GM19467 (cell line): ENCODE measurements around the gene LRRC15.
A peak's percentile ranks its signal among the peaks of the same experiment; 100 is the strongest.

ENCODE experiments used
- ATAC-seq: cut with Tn5 transposase; IDR thresholded peaks from one replicate; pipeline ENCODE4 v1.9.1; 2021; ENCODE audit warnings: mild to moderate bottlenecking, moderate library complexity; ENCODE audit not compliant: unreplicated experiment

LRRC15 gene

DNA sequence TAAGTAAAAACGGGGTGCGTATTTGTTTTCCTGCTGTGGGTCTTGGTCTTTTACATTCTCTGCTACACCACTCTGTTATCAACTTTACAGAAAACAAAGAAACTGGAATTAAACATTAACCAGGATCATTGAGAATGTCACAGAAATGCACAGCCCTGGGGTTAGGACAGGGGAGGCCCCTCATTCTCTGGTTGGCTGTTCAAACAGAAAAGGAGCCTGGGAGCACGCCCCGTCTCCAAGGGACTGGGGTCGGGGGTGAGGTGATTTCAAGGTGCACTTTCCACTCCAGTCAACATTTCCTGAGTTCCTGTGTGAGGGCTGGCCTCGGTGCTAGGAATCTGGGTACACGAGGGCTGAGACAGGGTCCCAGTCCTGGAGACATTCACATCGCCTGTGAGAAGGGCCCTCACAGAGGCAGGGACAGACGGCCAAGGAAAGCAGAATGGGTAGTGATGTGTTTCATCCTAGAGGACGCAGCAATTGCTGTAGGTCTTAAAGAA, 48.7 kb downstream of the LRRC15 start:
- ATAC-seq = no peak

DNA sequence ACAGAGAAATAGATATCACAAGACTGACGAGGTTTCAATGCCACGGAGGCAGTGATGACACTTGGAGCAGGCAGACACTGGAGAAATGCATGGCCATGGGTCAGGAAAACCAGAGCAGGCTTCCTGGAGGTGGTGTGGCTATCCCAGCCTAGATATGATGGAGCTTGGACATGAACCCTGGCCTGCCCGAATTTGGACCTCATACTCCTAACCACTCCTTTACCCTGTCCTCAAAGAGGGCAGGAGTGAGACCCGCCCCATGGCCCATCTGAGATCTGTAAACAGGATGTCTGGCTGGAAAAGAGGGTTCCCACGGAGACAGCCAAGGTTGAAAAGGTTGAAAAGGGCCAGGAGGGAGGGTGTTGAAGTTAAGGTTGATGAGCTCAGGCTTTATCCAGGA, 49.4 kb downstream of the LRRC15 start:
- ATAC-seq = no peak

DNA sequence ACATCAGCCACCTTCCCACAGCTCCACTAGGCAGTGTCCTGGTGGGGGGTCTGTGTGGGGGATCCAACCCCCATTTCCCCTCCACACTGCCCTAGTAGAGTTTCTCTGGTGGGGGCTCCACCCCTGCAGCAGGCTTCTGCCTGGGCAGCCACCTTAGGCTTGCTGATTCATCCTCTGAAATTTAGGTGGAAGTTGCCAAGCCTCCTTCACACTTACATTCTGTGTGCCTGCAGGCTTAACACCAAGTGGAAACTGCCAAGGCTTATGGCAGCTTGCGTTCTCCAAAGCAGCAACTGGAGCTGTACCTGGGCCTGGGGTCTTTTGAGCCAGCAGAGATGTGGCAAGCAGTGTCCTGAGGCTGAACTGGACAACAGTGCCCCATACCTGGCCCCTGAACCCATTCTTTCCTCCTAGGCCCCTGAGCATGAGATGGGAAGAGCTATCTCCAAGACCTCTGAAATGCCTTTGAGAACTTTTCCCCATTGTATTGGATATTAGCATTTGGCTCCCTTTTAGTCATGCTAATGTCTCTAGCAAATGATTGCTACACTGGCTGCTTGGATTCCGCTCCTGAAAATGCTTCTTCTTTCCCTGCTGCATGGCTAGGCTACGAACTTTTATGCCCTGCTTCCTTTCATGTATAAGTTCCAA, 50.9 kb downstream of the LRRC15 start:
- ATAC-seq = no peak

DNA sequence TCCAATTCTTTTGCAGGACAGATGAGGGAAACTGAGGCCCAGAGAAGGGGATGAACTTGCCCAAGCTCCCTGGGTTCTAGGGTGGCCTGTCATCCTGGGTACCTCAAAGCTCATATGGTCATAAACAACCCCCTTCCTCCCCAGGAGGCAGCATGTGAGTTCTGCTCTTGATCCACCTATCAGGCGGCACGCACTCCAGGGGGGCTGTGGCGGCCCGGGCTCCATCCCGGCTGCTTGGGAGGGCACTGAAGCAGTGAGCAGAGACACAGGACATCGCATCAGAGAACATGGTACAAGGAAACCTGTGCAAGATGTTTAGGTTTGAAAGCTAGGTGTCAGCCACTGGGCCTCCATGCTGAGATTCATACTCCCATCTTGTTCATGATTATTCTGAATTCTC, 52.6 kb downstream of the LRRC15 start:
- ATAC-seq = no peak

DNA sequence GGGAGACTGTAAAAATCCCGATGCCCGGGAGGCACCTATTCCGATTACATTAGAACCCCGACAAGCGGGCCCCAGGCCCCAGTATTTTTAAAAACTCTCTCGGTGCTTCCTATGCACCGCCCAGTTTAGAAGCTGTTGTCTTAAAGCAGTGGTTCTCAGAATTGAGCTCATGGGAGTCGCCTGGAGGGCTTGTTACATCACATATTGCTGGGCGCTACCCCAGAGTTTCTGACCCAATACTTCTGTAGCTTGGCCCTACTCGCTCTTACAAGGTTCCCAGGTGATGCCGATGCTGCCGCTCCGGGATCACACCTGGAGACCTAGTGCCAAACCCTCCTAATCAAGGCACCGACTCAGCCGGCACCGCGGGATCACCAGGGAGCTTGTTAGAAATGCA, 53.6 kb downstream of the LRRC15 start:
- ATAC-seq = peak; percentile 11

DNA sequence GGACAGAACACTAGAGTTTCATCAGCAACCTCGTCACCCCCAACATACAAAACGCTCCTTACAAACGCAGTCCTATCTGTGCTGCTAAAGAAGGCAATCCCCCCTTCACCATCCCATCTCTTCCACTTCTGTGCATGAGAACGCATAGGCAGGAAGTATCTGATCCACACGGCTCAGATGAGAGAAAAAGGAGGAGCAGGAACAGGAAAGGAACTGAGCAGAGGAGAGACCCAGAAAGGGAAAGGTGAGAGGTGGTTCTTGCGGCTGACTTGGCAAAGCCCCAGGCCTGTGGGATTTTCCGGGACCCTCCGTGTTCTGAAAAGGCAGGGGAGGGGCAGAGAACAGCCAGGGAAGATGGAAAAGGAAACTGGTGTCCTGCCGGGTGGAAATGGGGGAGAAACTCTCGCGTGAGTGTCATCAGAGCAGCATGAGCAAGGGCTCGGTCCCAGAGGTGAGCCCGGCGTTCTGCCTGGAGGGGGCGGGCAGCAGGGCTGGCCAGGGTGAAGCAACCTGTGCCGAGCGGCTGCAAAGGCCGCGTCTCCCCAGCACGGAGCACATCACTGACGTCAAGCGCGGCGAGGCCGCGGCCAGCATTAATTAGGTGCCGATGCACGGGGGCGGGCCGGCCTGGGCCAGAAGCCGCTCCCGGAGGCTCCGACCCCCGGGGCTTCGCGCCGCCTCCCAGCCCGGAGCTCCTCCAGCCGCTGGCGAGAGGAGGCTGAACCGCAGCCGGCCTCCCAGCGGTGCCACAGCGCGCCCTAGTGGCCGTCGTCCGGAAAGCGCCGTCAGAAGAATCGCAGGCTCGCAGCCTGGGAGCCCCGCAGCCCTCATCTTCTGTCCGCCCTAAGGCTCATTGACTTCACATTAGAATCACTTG, 54.2 kb downstream of the LRRC15 start:
- ATAC-seq = peak; percentile 81

DNA sequence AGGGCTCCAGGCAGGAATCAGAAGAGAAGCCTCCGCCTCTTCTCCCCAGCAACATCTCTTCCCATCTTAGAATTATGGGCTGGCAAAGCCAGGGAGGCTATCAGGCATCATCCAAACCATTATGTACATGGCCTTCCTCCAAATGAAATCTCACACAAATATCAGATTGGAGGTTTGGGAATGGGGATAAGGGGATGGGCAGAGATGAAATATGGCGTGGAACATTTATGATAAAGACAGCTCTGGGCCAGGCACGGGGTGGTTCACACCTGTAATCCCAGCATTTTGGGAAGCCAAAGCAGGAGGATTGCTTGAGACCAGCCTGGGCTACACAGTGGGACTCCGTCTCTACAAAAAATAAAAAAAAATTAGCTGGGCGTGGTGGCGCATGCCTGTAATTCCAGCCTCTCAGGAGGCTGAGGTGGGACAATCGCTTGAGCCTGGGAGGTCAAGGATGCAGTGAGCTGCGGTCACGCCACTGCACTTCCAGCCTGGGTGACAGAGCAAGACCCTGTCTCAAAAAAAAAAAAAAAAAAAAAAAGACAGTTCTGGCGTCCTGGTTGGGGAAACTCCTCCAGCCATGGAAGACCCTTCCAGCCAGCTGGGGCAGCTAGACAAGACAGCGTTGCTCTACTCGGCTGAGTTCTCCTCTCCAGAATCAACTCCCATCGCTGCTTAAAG, 55.0 kb downstream of the LRRC15 start:
- ATAC-seq = no peak

DNA sequence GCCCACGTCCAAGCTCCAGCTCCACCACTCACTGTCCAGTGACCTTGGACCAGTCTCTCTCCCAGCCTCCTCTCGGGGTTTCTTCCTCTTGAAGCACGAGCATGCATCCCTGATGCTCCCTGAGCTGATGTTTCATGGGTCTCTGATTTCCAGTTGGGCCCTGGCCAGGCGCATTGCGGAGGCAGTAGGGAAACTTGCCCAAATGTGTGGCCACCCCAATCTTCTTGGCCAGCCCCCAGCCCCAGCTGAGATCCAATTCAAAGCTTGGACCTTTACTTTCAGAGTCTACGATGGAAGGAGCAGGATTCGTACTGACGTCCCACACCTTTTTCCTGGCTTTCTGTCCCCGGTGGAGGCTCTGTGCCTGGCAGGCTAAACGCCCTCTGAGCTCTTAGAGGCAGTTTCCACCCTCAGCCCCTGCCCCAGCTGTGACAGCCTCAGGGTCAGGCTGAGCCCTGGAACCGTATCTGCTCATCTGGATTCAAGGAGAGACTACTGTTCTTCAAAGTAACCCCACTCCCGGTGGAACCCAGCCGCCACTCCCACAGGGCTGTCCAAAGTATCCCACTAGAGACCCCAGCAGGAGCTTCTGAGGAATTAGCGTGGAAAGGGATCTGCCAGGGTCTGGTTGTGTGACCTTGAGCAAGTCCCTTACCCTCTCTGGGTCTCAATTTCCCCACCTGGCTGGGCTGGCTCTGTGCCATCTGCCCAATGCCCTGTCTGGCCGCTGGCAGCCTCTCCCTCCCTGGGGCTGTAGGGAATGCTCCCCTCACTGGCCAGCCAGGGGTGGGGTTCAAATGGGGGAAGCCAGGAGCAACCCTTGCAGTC, 55.8 kb downstream of the LRRC15 start:
- no peak for ATAC-seq

DNA sequence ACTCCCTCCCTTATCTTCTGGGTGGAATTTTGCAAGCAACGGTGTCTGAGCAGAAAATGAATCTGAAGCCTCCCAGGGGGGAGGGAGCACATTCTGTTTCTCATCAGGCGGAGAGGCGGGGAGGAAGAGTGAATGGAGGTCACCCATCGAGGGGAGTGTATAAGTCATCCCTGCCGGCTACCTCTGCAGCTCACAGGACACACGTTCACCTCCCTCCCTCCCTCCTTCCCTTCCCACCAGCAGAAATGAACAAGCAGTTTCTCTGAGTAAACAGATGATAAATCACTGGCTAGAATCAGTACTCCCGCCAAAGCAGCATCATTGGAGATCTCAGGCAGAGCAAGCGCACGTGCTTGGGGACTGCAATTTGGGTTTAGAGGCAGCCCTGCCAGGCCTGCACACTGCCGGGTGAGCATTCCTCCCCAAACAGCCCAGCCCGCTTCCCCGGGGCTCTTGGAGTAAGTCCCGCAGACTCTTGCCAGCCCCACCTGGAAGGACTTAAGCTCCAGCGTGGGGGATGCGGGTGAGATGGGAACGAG, 56.7 kb downstream of the LRRC15 start:
- ATAC-seq = no peak

DNA sequence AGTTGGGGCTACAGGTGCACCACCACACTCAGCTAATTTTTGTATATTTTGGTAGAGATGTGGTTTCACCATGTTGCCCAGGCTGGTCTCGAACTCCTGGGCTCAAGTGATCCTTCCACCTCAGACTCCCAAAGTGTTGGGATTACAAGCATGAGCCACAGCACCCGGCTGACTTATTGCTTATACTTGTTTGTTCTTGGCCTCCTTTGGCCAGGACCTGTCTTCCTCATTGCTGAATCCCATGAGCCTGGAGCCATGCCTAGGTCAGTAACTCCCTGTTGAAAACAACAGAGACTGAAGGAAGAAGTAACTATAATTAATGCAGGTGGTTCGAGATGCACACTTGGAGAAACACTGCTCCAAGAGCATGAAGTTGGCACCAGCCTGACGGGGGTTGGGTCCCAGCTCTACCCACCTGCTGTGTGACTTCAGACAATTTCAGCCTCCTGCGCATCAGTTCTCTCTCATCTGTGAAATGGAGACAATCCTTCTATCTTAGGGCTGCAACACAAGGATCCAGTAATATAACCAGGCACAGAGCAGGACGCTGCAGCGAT, 57.3 kb downstream of the LRRC15 start:
- no peak for ATAC-seq

DNA sequence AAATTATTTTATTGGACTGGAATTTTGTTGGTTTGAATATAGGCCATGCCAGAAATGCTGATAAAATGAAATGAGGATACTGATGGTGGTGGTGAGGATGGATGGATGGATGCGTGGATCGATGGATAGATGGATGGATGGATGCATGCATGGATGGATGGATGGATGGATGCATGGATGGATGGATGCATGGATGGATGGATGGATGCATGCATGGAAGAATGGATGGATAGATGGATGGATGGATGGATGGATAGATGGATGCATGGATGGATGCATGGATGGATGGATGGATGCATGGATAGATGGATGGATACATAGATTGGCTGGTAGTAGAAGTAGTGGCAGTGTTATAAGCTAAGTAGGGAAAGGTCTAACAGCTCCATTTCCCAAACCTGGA, 58.5 kb downstream of the LRRC15 start:
- ATAC-seq = no peak

DNA sequence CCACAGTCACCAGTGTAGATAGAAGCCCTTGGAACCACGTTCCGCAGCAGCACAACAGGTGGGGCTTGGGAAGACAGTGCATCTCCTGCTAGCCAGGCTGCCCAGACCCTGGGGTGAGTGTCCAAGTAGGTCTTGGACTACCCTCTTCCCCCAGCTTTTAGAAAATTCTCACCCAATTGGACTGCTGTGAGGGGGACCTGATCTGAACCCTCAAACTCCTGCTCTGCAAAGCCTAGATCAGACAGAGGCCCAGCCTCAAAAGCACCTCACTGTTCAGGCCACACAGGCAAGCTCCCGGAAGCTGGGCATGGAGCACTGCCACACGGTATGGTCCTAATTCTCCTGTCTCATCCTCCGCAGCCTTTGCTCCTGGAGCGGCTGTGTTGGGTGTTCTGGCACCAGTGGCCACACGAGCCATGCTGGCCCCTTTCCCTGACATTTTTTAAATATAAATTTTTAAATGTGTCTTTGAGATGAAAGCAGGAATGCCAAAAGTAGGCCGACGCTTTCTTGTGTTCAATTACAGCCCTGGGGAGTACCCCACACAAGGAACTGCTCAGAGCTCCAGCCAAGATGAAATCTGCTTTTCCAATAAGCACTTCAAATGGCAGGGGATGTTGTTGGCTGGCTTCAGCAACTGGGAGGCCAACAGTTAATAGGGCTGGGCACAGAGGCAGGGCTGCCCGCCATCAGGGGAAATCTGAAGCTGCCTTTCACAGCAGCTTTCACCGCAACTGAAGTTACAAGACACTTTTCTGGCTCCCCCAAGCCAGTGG, 59.3 kb downstream of the LRRC15 start:
- ATAC-seq = no peak

DNA sequence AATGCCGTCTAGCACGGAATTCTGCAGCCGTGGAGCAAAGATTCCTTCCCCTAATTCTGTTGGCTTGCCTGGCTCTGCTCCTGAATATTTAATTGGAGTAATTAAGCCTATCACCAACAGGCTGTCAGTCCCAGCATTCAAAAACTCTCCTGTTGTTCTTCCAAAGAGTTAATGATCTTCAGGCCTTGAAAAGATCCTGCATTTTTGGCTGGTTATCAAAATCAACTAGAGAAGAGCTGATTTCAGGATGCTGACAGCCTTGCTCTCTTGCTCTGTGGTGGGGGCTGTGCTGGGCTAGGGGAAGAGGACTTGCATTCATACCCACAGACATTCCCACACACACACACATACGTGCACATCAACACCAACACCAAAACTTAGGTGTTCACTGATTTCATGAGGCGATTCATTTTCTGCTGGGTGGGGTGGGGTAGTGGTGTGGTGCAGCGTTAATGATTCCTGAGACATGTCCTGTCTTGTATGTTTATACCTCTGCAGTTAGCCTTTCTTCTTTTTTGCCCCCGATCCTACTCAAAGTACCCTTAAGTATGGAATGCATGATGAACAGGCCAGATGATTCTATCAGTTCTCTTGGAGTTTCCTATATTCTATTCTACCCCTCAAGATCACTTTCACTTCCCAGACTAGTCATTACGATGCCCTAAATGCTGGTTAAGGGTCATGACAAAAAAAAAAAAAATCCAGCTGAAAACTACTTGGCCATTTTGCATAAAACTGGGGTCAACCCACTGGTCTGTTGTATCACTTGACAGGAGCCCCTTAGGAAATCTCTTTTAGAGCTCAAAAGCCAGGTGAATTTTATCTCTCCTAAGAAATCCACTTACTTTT, 60.7 kb downstream of the LRRC15 start:
- no peak for ATAC-seq

DNA sequence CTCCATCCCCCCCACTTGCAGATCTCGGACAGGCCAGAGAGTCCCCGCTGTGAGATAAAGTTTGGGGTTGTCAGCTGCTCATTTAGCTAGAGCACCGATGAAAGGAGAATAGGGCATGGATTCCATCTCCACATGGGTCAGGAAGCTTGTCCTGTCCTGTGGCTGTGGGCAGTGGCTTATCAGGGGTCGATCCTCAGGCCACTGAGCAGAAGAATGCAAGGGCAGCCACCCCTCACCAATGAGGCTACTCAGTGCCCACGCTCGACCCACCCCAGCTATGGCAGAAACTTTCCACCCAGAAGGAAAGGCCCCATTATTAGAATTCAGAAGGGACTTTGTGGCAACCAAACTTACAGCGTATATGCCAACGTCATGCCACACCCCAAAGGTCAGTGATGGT, 61.7 kb downstream of the LRRC15 start:
- no peak for ATAC-seq

DNA sequence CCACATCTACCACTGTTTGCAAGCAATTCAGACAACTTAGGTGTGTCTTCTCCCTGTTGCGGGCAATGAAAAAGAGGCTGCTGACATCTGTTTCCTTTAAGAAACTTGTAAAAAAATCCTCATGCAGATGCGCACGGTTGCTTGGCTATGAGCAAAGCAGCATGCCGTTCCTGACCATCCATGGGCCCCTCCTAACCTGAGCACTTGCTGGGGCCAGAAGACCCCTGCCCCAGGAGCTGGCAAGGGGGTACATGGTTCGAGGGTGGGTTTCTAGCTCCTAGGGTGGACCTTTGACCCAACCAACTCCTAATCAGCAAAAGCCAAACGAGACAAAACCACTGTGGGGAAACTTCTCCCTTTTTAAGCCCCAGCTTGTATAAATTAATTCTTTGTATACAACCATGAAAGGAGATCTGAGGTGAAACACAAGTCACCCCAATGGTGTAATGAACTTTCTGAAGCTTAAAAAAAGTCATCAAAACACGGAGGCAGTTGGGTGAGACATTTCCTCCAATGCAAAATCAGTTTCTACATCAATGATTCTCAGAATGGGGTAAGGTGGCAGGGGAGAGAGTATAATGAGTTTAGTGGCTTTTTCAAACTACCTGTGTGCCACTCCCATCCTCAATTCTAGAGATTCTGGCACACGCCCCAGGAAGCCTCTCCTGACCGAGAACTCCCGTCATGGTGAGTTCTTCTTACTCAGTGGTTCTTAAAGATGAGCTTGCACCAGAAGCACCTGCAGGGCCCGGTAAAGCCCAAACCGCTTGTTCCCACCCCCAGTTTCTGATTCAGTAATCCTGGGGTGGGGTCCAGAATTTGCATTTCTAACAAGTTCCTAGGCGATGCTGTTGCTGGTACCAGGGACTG, 62.5 kb downstream of the LRRC15 start:
- peak; percentile 42 for ATAC-seq

DNA sequence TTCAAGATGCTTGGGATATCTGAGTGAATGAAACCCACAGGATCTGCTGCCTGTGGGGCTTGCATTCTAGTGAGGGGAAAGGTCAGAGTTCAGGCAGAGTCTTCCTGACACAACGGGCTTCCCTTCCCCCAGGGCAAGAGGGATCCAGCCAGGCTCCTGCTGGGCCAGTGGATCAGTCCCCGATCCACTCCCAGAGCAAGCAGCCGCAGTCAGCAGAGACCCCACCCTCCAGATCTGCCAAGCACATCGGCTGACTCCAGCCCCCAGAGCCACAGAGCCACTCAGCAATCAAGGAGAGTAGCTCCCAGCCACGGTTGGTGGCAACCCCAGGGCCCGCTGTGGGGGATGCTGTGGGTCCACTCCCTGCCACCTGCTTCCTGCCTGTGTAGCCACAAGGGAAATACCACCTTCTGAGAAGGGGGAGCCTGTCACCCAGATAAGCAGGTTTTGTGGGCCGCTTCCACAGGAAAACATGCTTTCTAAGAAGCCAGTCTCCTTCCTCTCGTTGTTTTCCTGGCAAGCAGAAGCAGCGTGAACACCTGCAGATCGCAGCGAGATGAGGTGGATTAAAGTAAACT, 63.3 kb downstream of the LRRC15 start:
- peak; percentile 38 for ATAC-seq
